ENCODE results near the gene HLA-DOA.
A peak's percentile ranks its signal among the peaks of the same experiment; 100 is the strongest.

HLA-DOA gene

DNA sequence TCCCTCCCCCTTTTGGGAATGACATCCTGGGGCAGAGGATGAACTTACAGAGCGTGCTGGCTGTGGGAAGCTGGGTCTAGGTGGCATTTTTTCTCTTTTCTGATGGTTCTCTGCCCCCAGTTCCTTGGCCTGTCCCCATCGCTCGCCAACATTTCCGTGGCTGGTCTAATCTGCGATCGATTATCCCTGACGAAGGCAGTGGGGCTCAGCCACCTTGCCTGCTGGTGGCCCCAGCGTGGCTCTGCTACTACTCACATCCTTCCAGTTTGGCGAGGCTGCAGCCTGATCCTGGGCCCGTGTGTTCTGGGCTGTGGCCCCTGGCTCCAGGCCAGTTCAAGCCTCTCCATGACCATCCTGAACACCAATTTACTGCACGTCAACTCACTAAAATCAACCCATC, 6.4 kb upstream of the HLA-DOA start:
- no peak for DNase-seq

- DNase-seq, result peak; percentile 45 to 75
Measured at GRCh38 chr6:33014841-33015634, 5.6 kb upstream of the HLA-DOA start.

DNA sequence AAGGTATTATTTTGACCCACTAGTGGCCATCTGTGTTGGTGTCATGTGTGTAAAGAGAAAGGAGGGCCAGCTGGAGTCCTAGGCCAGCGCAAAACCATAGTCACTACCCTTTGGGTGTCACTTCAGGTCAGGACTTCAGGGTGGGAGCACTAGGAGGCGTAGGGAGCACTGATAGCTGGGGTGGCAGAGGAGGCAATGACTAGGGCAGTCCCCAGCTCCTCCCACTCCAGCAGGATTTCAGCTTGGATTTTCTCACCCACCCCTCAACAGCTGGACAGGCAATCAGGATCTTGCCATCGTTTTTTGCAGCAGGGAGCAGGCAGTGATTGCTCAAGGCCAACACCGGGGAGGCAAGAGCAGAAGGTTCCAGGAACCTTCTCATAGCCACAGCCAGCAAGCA, 4.2 kb upstream of the HLA-DOA start:
- DNase-seq, result no peak

DNA sequence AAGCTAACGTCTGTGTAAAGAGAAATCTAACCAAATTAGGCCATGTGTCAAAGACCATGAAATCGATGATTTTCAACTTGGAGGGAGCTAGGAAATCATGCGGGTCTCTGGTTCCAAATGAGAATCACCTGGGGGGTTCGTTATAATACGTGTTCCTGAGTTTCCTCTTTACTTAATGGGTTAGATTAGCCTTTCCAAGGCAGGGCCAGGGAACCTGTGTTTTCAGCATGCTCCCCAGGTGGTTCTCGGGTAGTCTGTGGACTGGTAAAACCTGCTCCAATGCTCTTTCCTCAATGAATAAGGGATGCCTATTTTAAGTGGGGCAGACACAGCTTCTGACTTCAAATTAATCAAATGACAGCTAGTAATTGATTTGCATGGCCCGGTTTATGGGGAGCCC, 965 bp upstream of the HLA-DOA start:
- no peak for DNase-seq

DNA sequence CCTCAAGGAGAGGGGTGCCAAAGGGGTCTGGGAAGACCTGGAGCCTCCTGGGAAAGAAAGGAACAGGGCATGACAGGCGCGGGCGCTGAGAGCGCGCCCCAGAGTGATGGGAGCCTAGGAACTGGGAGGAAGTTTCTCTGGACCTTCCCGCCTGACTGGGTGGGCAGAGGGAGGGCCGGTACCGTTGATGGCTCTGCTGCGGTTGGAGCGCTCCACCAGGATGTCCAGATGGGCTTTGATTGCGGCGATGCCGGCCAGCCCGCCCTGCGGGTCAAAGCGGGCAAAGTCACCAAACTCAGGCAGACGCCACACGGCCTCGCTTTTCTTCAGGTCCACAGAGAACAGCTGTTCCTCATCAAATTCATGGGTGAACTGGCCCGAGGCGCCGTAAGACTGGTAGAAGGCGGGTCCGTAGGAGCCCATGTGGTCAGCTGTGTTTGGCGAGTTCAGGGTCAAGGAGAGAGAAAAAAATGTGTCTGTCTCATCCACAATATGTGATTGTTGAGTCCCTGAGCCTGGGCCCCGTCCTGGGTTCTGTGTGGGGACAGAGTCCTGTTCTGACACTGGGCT, 1.5 kb downstream of the HLA-DOA start:
- no peak for DNase-seq

DNA sequence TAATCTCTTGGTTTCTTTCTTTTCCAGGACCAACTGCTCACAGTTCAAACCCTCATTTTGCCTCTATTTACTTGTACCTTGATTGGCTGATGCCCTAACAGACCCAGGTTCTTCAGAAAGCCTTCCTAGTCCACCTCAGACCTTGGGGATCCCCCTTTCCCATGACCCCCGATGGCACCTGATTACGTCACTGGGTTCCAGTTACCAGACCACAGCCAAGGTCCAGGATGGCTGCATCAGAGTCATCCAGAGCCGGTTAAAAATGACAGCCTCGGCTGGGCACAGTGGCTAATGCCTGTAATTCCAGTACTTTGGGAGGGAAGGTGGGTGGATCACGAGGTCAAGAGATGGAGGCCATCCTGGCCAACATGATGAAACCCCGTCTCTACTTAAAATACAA, 4.5 kb downstream of the HLA-DOA start:
- DNase-seq, result no peak

DNA sequence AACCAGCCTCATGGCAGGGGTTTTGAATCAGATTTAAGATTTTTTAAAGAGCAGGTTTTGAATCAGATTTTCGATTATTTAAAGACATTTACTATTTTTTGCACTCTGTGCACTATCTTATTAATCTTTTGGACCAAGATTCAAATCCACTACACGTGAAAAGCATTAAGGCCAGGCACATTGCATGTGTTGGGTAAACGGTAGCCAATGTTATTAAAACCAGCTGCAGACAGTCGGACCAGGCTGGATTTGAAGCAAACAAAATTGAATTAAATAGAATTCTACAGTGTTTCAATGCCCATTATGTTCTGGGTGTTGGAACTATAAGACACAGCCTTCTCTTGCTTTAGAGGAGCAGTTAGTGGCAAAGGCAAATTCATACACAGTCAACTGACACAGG, 7.7 kb downstream of the HLA-DOA start:
- no peak for DNase-seq

GRCh38 chr6:33000055-33000454, 9.3 kb downstream of the HLA-DOA start:
- peak in 1 of 2 experiments; percentile 14 for DNase-seq

- no peak for DNase-seq
Measured at GRCh38 chr6:32995448-32995847, 13.9 kb downstream of the HLA-DOA start.

- DNase-seq, result no peak
Measured at GRCh38 chr6:32993363-32993973, 15.9 kb downstream of the HLA-DOA start.

- no peak for DNase-seq
Measured at GRCh38 chr6:32991972-32992371, 17.4 kb downstream of the HLA-DOA start.

- no peak for DNase-seq
Measured at GRCh38 chr6:32989368-32989767, 20.0 kb downstream of the HLA-DOA start.

- peak; percentile 90 to 92 for DNase-seq
Measured at GRCh38 chr6:32984622-32985389, 24.6 kb downstream of the HLA-DOA start.

DNA sequence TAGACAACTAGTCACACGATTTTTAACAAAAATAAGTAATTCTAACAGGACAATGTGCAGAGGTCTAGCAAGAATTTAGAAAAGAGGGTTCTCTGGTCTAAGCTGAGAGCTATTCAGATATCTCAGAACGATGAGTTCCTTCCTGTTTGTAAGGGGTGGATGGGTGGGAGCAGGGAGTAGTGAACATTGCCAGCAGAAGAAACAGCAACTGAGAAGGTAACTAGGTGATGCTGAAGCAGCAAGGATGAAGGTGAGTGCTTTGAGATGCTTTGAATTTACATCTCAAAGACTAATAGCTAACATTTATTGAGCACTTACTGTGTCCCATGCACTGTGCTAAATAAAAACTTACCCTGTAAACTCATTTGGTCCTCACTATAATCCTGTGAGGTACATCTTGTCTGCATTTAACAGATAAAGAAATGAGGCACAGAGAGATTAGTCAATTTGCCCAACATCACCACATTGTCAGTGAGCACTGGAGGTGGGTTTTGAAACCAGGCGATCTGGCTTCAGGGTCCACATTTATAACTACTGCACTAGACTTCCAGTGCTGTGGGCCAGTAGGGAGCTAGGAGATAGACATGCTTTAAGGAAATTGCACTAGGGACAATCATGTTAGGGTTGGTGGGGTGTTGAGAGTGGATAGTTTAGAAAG, 25.3 kb downstream of the HLA-DOA start:
- no peak for DNase-seq

- DNase-seq, result no peak
Measured at GRCh38 chr6:32983493-32983848, 25.9 kb downstream of the HLA-DOA start.

DNA sequence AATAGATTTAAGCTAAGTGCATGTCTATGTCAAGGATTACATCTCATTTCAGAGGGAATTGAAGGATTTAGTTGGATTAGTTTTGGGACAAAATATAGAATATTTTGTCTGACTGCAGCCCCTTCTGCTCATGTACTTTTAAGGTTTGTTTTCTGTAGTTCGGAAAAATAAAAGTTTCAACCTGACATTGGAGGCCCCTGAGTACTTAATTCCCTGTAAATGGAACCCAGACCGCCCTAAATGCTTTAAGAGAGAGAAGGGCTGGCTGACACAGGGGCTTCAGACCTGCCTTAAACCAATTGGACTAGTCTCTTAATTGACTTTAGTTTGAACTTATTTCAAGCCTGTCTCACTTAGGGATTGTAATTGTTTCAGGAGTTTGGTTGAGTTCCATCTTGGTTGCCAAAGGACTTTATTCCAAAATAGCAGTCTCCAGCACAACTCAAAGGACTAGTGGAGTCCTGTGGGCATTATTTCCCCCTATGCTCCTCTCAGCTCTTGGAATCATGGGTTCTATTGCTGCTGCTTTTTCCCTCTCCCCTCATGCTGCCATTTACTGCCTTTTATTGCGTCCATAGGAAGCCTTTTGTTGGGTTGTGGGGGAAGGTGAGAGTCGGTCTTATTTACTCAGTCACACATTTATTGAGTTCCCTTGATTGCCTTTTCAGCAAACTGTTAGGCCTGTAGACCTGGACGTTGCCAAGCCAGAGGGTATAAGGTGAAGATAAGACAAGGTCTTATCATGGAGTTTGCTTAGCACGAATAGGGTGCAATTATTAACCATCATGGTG, 26.5 kb downstream of the HLA-DOA start:
- no peak for DNase-seq

- peak; percentile 10 to 41 for DNase-seq
Measured at GRCh38 chr6:32982084-32982701, 27.2 kb downstream of the HLA-DOA start.

- no peak for DNase-seq
Measured at GRCh38 chr6:32980488-32981038, 28.8 kb downstream of the HLA-DOA start.

- no peak for DNase-seq
Measured at GRCh38 chr6:32979720-32980487, 29.5 kb downstream of the HLA-DOA start.

DNA sequence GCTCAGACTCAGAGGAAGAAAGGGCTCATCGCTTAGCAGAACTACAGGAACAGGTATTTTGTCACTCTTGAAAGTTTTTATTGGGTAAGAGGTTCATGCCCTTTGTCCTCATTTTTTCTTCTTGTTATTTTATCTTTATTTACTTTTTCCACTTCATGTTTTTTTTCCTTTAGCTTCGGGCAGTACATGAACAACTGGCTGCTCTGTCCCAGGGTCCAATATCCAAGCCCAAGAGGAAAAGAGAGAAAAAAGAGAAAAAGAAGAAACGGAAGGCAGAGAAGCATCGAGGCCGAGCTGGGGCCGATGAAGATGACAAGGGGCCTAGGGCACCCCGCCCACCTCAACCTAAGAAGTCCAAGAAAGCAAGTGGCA, 31.5 kb downstream of the HLA-DOA start:
- no peak for DNase-seq
